Esophagus squamous epithelium (tissue), 5 donors: ENCODE measurements around the gene MPND. TPM values are rescaled to one million over a fixed set of nuclear protein-coding genes. Genes with fewer than 3 reads are reported as not detected.

Experiments
- DNase-seq: peaks from one replicate; lab custom pipeline; 2025; lab: John Stamatoyannopoulos, UW
- H3K27ac ChIP-seq, 4 donors: fragments of 200-600 bp; sonication (generic); one replicate each; pipeline ENCODE4 v1.5.1; 2016 to 2019; ENCODE audit warnings: mild to moderate bottlenecking in 1 of 4
- H3K27me3 ChIP-seq, 4 donors: fragments of 200-600 bp; sonication (generic); 1 replicate in 3 of 4; 2 replicates in 1 of 4; pipeline versions ENCODE4 v1.5.1 to v1.6.0; 2017 to 2021; ENCODE audit warnings: antibody characterized with exemption in 1 of 4
- H3K36me3 ChIP-seq, 3 donors: fragments of 200-600 bp; sonication (generic); one replicate each; pipeline ENCODE4 v1.5.1; 2016 to 2019
- H3K4me1 ChIP-seq, 3 donors: fragments of 200-600 bp; sonication (generic); one replicate each; pipeline ENCODE4 v1.5.1; 2017 to 2019
- H3K4me3 ChIP-seq, 4 donors: fragments of 200-600 bp; sonication (generic); 1 replicate in 3 of 4; 2 replicates in 1 of 4; pipeline ENCODE4 v1.5.1; 2016 to 2019; ENCODE audit warnings: mild to moderate bottlenecking in 2 of 4, moderate library complexity in 1 of 4
- H3K9me3 ChIP-seq, 3 donors: fragments of 200-600 bp; sonication (generic); one replicate each; pipeline ENCODE4 v1.5.1; 2016 to 2019
- CTCF ChIP-seq, 6 experiments: fragments of 450-650 bp in 4 of 6; fragments of 200-600 bp in 2 of 6; sonication (generic) in 2 of 6; IDR thresholded peaks; one replicate each; pipeline ENCODE4 v1.5.1; 2016 to 2019; ENCODE audit warnings: antibody characterized with exemption in 6 of 6, mild to moderate bottlenecking in 4 of 6, moderate library complexity in 4 of 6
- POLR2A ChIP-seq, 4 donors: fragments of 450-650 bp; IDR thresholded peaks; one replicate each; pipeline ENCODE4 v1.6.1; 2017; ENCODE audit warnings: antibody characterized with exemption in 4 of 4, mild to moderate bottlenecking in 4 of 4, moderate library complexity in 3 of 4
- WGBS, 2 donors: methylation state at CpG; one replicate each; pipeline ENCODE4 v1.1.5; 2018; 5-methylcytosine and 5-hydroxymethylcytosine counted together
- intact Hi-C: fragments of 100-400 bp; cut with DNase I; formaldehyde crosslinking; loops from one replicate; pipeline ENCODE4 v1.15.0; 2022
- total RNA-seq, 4 donors: library from RNA; depleted of rRNA; stranded (reverse); fragments of >200 nt; gene quantifications; one replicate each; pipeline ENCODE4 v1.1.0, GENCODE V29; 2016
- donor health status: DM: yes; HTN: yes; CAD: no.

The MPND gene
- total RNA-seq, 4 donors from 2014 or later: 2.5 to 11.1 (median 6.5) TPM

GRCh38 chr19:4368128-4368820 lies 24.9 kb downstream of the MPND start:
- intact Hi-C loops: no loop called here
- peak overlapping the region in 2 of 4 donors; percentile 37 to 59 for H3K4me3 ChIP-seq

GRCh38 chr19:4369109-4369887 lies 25.9 kb downstream of the MPND start:
- intact Hi-C loops: no loop called here
- H3K36me3 ChIP-seq: peaks cover 11 to 65% (median 23%) of the 10 kb centered on the region in 3 donors
- no peak for DNase-seq
- peak overlapping the region; percentile 89 to 96 (median 92) for H3K27ac ChIP-seq
- no peaks in the 10 kb centered on the region for H3K9me3 ChIP-seq
- peak overlapping the region; percentile 11 to 59 (median 35) for H3K4me3 ChIP-seq
- 7 to 27% methylated on average over 3 to 8 of the region's 25 CpGs for WGBS, 2 donors
- H3K27me3 ChIP-seq: no peaks in the 10 kb centered on the region
- TF ChIP-seq CTCF (IDR thresholded peaks at IDR 0.05) (peak in 2 of 6 experiments; percentile 1 to 3), POLR2A (IDR thresholded peaks at IDR 0.05) (peak in 2 of 4 donors; percentile 31 to 57)
- H3K4me1 ChIP-seq: peaks cover 58 to 81% (median 65%) of the 10 kb centered on the region in 3 donors

More at GRCh38 chr19:4368128-4368820, 24.9 kb downstream of the MPND start:
- Histone ChIP-seq H3K36me3 (peaks cover 21 to 76% (median 33%) of the 10 kb centered on the region in 3 donors), H3K9me3 (no peaks in the 10 kb centered on the region), H3K27ac (peak overlapping the region; percentile 89 to 96 (median 92)), H3K27me3 (no peaks in the 10 kb centered on the region), H3K4me1 (peaks cover 47 to 71% (median 54%) of the 10 kb centered on the region in 3 donors)
- DNase-seq: no peak
- no peak for TF ChIP-seq POLR2A (IDR thresholded peaks at IDR 0.05)
- TF ChIP-seq CTCF (IDR thresholded peaks at IDR 0.05): no peak
- WGBS, 2 donors: 27 to 32% methylated on average over 5 to 14 of the region's 19 CpGs

- H3K36me3 ChIP-seq: peaks cover 9 to 60% (median 23%) of the 10 kb centered on the region in 3 donors
- H3K27ac ChIP-seq: peak overlapping the region; percentile 89 to 96 (median 92)
- H3K4me1 ChIP-seq: peaks cover 63 to 87% (median 70%) of the 10 kb centered on the region in 3 donors
- H3K9me3 ChIP-seq: no peaks in the 10 kb centered on the region
- WGBS, 2 donors: 18 to 31% methylated on average over 2 of the region's 21 CpGs
- no peak for DNase-seq
- H3K4me3 ChIP-seq: peak overlapping the region; percentile 11 to 59 (median 35)
- intact Hi-C loops: no loop called here
- no peaks in the 10 kb centered on the region for H3K27me3 ChIP-seq
- TF ChIP-seq POLR2A (IDR thresholded peaks at IDR 0.05): no peak
- TF ChIP-seq CTCF (IDR thresholded peaks at IDR 0.05): peak in 4 of 6 experiments; percentile 45 to 61 (median 47)
Observed at GRCh38 chr19:4369888-4370260, 26.5 kb downstream of the MPND start.

- DNase-seq: no peak
- H3K27ac ChIP-seq: peak overlapping the region; percentile 89 to 96 (median 92)
- peaks cover 70 to 88% (median 77%) of the 10 kb centered on the region in 3 donors for H3K4me1 ChIP-seq
- peak overlapping the region in 3 of 4 donors; percentile 33 to 59 (median 37) for H3K4me3 ChIP-seq
- TF ChIP-seq CTCF (IDR thresholded peaks at IDR 0.05) (no peak), POLR2A (IDR thresholded peaks at IDR 0.05) (no peak)
- peaks cover 7 to 53% (median 16%) of the 10 kb centered on the region in 3 donors for H3K36me3 ChIP-seq
- intact Hi-C loops: no loop called here
- no peaks in the 10 kb centered on the region for H3K9me3 ChIP-seq
- WGBS, 2 donors: 100% methylated on average over 1 to 2 of the region's 15 CpGs
- no peaks in the 10 kb centered on the region for H3K27me3 ChIP-seq
Observed at GRCh38 chr19:4370418-4371041, 27.2 kb downstream of the MPND start.
